ENCODE results near the gene NF2. TPM values are rescaled to one million over a fixed set of nuclear protein-coding genes. Genes with fewer than 3 reads are reported as not detected.
"Not testable (repeated sequence)": the region's sequence is repeated elsewhere in the genome, so short reads cannot be mapped to it uniquely, and the experiment has no call there.

The NF2 gene
- total RNA-seq, 2 donors from 2014 or later = 45.7 to 51.4 TPM

DNA sequence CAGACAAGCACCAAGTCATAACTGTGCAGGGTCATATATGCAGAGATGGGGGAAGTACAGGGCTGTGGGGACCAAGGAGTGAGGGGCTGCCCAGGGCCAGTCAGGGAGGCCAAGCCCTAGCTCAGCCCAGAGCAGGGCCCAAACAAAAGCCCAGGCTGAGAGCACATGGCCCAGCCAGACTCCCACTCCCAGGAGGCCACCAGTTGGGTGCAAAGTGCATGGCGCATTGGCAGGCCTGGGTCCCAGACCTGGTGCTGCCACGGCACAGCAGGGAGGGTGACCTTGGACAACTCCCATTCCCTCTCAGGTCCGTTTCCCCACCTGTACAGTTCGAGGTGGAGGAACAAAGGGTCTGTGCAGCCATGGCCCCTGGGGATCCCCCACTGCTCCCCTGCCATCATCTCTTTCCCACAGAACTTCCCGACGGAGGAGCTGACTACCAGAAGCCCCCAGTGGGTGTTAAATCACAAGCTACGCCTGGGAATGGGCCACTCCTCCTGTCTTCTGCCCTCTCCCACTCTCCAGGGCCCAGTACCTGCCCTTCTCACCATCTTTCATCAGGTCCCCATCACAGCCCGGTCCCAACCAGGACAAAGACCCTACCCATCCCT lies 23.1 kb upstream of the NF2 start:
- TF ChIP-seq, protein P1, sequence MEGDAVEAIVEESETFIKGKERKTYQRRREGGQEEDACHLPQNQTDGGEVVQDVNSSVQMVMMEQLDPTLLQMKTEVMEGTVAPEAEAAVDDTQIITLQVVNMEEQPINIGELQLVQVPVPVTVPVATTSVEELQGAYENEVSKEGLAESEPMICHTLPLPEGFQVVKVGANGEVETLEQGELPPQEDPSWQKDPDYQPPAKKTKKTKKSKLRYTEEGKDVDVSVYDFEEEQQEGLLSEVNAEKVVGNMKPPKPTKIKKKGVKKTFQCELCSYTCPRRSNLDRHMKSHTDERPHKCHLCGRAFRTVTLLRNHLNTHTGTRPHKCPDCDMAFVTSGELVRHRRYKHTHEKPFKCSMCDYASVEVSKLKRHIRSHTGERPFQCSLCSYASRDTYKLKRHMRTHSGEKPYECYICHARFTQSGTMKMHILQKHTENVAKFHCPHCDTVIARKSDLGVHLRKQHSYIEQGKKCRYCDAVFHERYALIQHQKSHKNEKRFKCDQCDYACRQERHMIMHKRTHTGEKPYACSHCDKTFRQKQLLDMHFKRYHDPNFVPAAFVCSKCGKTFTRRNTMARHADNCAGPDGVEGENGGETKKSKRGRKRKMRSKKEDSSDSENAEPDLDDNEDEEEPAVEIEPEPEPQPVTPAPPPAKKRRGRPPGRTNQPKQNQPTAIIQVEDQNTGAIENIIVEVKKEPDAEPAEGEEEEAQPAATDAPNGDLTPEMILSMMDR (conservative IDR thresholded peaks at IDR 0.05) = no peak
- Histone ChIP-seq H3K27me3 (ENCODE audit: control insufficient read depth, insufficient read depth, low read length, poor library complexity, severe bottlenecking) (no peaks in the 10 kb centered on the region), H3K4me1 (ENCODE audit: control insufficient read depth, insufficient read depth, low read length) (no peaks in the 10 kb centered on the region), H3K9ac (ENCODE audit: extremely low read depth, low read length, poor library complexity, severe bottlenecking) (peak overlapping the region; percentile 86), H3K27ac (ENCODE audit: low read depth, low read length) (peak overlapping the region; percentile 86), H3K9me3 (ENCODE audit: control insufficient read depth, low read length) (no peaks in the 10 kb centered on the region), H3K36me3 (ENCODE audit: control insufficient read depth, insufficient read depth, low read length) (peaks cover 4% of the 10 kb centered on the region), H3K4me3 (ENCODE audit: low read length) (peak overlapping the region; percentile 93)
- Mint-ChIP-seq H3K4me1 (peaks cover 10% of the 10 kb centered on the region), H3K27me3 (ENCODE audit: insufficient read depth) (no peaks in the 10 kb centered on the region), H3K4me3 (peak overlapping the region; percentile 90), H3K36me3 (ENCODE audit: low read depth) (peaks cover 9% of the 10 kb centered on the region), H3K27ac (peak overlapping the region; percentile 98), H3K9me3 (no peaks in the 10 kb centered on the region)
- peak; percentile 74 for DNase-seq
- WGBS, 2 experiments (ENCODE audit: insufficient coverage in 1 of 2, insufficient read length in 1 of 2) = 16 to 20% methylated on average over 4 to 8 of the region's 8 CpGs

DNA sequence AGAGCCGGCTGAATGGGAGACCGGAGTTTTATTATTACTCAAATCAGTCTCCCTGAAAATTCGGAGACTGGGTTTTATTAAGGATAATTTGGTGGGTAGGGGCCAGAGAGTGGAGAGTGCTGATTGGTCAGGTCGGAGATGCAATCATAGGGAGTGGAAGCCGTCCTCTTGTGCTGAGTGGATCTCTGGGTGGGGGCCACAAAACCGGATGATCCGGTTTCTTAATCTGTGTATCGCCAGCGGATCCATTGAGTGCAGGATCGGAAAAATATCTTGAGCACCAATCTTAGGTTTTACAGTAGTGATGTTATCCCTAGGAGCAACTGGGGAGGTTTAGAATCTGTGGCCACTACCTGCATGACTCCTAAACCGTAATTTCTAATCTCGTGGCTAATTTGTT lies 21.6 kb upstream of the NF2 start:
- H3K27me3 Mint-ChIP-seq (ENCODE audit: insufficient read depth) = no peaks in the 10 kb centered on the region
- no peak for DNase-seq

DNA sequence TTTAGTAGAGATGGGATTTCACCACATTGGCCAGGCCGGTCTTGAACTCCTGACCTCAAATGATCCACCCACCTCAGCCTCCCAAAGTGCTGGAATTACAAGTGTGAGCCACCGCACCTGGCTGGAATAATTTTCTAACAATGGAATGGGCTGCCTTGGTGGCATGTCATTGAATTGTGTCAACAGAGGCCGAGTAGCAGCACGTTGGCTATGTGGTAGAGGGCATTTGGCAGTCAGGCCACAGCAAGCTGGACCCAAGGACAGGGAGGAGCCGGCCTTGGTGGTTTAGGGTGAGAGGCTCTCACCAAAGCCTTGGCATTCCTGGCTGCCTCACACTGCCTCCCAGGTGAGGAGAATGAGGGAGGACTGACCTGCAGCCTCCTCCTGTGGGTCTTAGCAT lies 18.5 kb upstream of the NF2 start:
- Mint-ChIP-seq H3K9me3 (no peaks in the 10 kb centered on the region), H3K4me3 (no peak overlapping the region), H3K27ac (no peak overlapping the region), H3K27me3 (ENCODE audit: insufficient read depth) (no peaks in the 10 kb centered on the region), H3K4me1 (peaks cover 4% of the 10 kb centered on the region), H3K36me3 (ENCODE audit: low read depth) (peaks cover 1% of the 10 kb centered on the region)
- Histone ChIP-seq H3K9me3 (ENCODE audit: control insufficient read depth, low read length) (no peaks in the 10 kb centered on the region), H3K36me3 (ENCODE audit: control insufficient read depth, insufficient read depth, low read length) (no peaks in the 10 kb centered on the region), H3K4me1 (ENCODE audit: control insufficient read depth, insufficient read depth, low read length) (no peaks in the 10 kb centered on the region), H3K27me3 (ENCODE audit: control insufficient read depth, insufficient read depth, low read length, poor library complexity, severe bottlenecking) (no peaks in the 10 kb centered on the region), H3K27ac (ENCODE audit: low read depth, low read length) (no peak overlapping the region), H3K9ac (ENCODE audit: extremely low read depth, low read length, poor library complexity, severe bottlenecking) (no peak overlapping the region), H3K4me3 (ENCODE audit: low read length) (no peak overlapping the region)
- no peak for DNase-seq
- TF ChIP-seq, protein P1 (conservative IDR thresholded peaks at IDR 0.05) = no peak
- WGBS, 2 experiments (ENCODE audit: insufficient coverage in 1 of 2, insufficient read length in 1 of 2) = 92 to 100% methylated on average over 4 to 5 of the region's 5 CpGs

More for the DNA sequence above, 21.6 kb upstream of the NF2 start:
- no peaks in the 10 kb centered on the region for H3K4me1 ChIP-seq (ENCODE audit: control insufficient read depth, insufficient read depth, low read length)
- H3K9me3 ChIP-seq (ENCODE audit: control insufficient read depth, low read length) = no peaks in the 10 kb centered on the region
- H3K4me1 Mint-ChIP-seq = peaks cover 10% of the 10 kb centered on the region
- peak overlapping the region; percentile 90 for H3K4me3 Mint-ChIP-seq
- H3K9me3 Mint-ChIP-seq = no peaks in the 10 kb centered on the region
- H3K4me3 ChIP-seq (ENCODE audit: low read length) = no peak overlapping the region
- H3K36me3 Mint-ChIP-seq (ENCODE audit: low read depth) = peaks cover 7% of the 10 kb centered on the region
- H3K9ac ChIP-seq (ENCODE audit: extremely low read depth, low read length, poor library complexity, severe bottlenecking) = no peak overlapping the region
- H3K27ac Mint-ChIP-seq = no peak overlapping the region
- WGBS, 2 experiments (ENCODE audit: insufficient coverage in 1 of 2, insufficient read length in 1 of 2) = 94 to 95% methylated on average over 12 of the region's 12 CpGs
- H3K27me3 ChIP-seq (ENCODE audit: control insufficient read depth, insufficient read depth, low read length, poor library complexity, severe bottlenecking) = no peaks in the 10 kb centered on the region
- peaks cover 4% of the 10 kb centered on the region for H3K36me3 ChIP-seq (ENCODE audit: control insufficient read depth, insufficient read depth, low read length)
- no peak overlapping the region for H3K27ac ChIP-seq (ENCODE audit: low read depth, low read length)
- TF ChIP-seq, protein P1 (conservative IDR thresholded peaks at IDR 0.05) = no peak

- H3K4me3 Mint-ChIP-seq; H3K9me3 Mint-ChIP-seq; H3K36me3 ChIP-seq (ENCODE audit: control insufficient read depth, insufficient read depth, low read length); H3K36me3 Mint-ChIP-seq (ENCODE audit: low read depth); H3K27me3 Mint-ChIP-seq (ENCODE audit: insufficient read depth); H3K9ac ChIP-seq (ENCODE audit: extremely low read depth, low read length, poor library complexity, severe bottlenecking); H3K27ac Mint-ChIP-seq; H3K27me3 ChIP-seq (ENCODE audit: control insufficient read depth, insufficient read depth, low read length, poor library complexity, severe bottlenecking); H3K4me3 ChIP-seq (ENCODE audit: low read length); H3K4me1 Mint-ChIP-seq; H3K4me1 ChIP-seq (ENCODE audit: control insufficient read depth, insufficient read depth, low read length); DNase-seq; H3K27ac ChIP-seq (ENCODE audit: low read depth, low read length); H3K9me3 ChIP-seq (ENCODE audit: control insufficient read depth, low read length): not testable (repeated sequence)
- WGBS, 2 experiments (ENCODE audit: insufficient coverage in 1 of 2, insufficient read length in 1 of 2) = 86 to 100% methylated on average over 2 to 3 of the region's 4 CpGs
Measured at GRCh38 chr22:29586193-29586705, 17.2 kb upstream of the NF2 start.
